ENCODE results near the gene ICAM1. TPM values are rescaled to one million over a fixed set of nuclear protein-coding genes. Genes with fewer than 3 reads are reported as not detected.

Gene ICAM1
- polyA plus RNA-seq, 3 donors = 21.6 to 118 (median 40.8) TPM

DNA sequence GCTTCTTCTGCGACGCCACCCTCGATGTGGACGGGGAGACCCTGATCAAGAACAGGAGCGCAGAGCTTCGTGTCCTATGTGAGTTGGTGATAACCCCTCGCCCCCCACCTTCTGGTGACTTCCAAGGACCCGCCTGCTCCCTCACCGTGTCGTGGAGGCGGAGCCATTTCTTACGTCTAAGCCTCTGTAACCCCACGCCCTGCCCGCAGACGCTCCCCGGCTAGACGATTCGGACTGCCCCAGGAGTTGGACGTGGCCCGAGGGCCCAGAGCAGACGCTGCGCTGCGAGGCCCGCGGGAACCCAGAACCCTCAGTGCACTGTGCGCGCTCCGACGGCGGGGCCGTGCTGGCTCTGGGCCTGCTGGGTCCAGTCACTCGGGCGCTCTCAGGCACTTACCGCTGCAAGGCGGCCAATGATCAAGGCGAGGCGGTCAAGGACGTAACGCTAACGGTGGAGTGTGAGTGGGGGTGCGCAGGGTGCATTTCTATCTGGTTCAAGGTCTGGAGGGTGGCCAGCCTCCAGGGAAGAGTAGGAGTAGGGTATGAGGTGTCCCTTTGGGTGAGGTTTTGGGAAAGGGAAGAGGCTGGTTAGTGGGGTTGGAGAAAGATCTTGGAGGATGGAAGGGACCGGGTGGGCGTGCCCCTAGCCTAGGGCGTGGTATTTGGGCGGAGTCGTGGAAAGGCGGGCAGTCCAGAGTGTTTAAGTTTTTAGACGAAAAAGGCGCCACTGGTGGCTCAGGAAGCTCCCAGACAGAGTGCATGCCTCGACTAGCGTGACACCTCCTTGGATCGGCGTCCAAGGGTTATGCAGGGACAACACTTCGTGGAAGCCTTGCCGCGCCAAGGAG is 22.1 kb downstream of the ICAM1 start:
- 39% methylated on average over 50 of the region's 56 CpGs for WGBS (ENCODE audit: insufficient coverage)
- peaks cover 83 to 97% (median 88%) of the 10 kb centered on the region in 3 donors for H3K27me3 Mint-ChIP-seq (ENCODE audit: low read depth in 3 of 3)
- peak in 1 of 3 donors; percentile 15 for DNase-seq

More for the DNA sequence above, 22.1 kb downstream of the ICAM1 start:
- peaks cover 0 to 55% (median 29%) of the 10 kb centered on the region in 7 donors for H3K9me3 Mint-ChIP-seq
- no peaks in the 10 kb centered on the region for H3K79me2 ChIP-seq (ENCODE audit: insufficient read depth, low read length)
- peak overlapping the region; percentile 67 for H2AFZ ChIP-seq (ENCODE audit: insufficient read depth, low read depth, low read length, poor library complexity, severe bottlenecking)
- peak overlapping the region in 2 of 3 experiments; percentile 36 to 74 for H3K4me3 ChIP-seq (replicated peaks in 1 of 3; ENCODE audit: low read depth in 2 of 3, low read length in 3 of 3)
- peaks cover 67% of the 10 kb centered on the region for H3K4me1 Mint-ChIP-seq
- H3K4me2 ChIP-seq (replicated peaks; ENCODE audit: extremely low read depth, low read length, poor library complexity, severe bottlenecking) = peak overlapping the region; percentile 78
- H4K20me1 ChIP-seq (ENCODE audit: insufficient read depth, low read length) = peaks cover 11% of the 10 kb centered on the region
- H3K27ac ChIP-seq (ENCODE audit: low read depth in 1 of 2, low read length in 2 of 2) = no peak overlapping the region
- peaks cover 37 to 82% of the 10 kb centered on the region in 2 donors for H3K27me3 ChIP-seq (ENCODE audit: control insufficient read depth in 2 of 2, insufficient read depth in 2 of 2, low read length in 2 of 2)
- H3K4me3 Mint-ChIP-seq = peak overlapping the region; percentile 75 to 94
- peaks cover 19 to 25% of the 10 kb centered on the region in 2 donors for H3K36me3 Mint-ChIP-seq
- intact Hi-C loops (cut with micrococcal nuclease) = no loop called here
- TF ChIP-seq, protein P1, sequence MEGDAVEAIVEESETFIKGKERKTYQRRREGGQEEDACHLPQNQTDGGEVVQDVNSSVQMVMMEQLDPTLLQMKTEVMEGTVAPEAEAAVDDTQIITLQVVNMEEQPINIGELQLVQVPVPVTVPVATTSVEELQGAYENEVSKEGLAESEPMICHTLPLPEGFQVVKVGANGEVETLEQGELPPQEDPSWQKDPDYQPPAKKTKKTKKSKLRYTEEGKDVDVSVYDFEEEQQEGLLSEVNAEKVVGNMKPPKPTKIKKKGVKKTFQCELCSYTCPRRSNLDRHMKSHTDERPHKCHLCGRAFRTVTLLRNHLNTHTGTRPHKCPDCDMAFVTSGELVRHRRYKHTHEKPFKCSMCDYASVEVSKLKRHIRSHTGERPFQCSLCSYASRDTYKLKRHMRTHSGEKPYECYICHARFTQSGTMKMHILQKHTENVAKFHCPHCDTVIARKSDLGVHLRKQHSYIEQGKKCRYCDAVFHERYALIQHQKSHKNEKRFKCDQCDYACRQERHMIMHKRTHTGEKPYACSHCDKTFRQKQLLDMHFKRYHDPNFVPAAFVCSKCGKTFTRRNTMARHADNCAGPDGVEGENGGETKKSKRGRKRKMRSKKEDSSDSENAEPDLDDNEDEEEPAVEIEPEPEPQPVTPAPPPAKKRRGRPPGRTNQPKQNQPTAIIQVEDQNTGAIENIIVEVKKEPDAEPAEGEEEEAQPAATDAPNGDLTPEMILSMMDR (IDR thresholded peaks at IDR 0.05) = no peak
- H3K36me3 ChIP-seq (replicated peaks in 1 of 2; ENCODE audit: control insufficient read depth in 1 of 2, insufficient read depth in 2 of 2, low read length in 2 of 2) = no peaks in the 10 kb centered on the region
- H3K9ac ChIP-seq (ENCODE audit: insufficient read depth, low read length, poor library complexity, severe bottlenecking) = no peak overlapping the region
- H3K27ac Mint-ChIP-seq = peak overlapping the region in 6 of 7 donors; percentile 54 to 90 (median 86)
- H3K4me1 ChIP-seq (ENCODE audit: control insufficient read depth in 1 of 2, insufficient read depth in 2 of 2, low read length in 2 of 2) = peaks cover 78 to 82% of the 10 kb centered on the region in 2 donors
- H3K9me3 ChIP-seq (replicated peaks in 1 of 2; ENCODE audit: control insufficient read depth in 1 of 2, insufficient read depth in 1 of 2, low read length in 2 of 2) = peaks cover 6 to 22% of the 10 kb centered on the region in 2 donors

Data from CD14-positive monocyte (primary cell).